ENCODE results near the gene DPH5.

DNA sequence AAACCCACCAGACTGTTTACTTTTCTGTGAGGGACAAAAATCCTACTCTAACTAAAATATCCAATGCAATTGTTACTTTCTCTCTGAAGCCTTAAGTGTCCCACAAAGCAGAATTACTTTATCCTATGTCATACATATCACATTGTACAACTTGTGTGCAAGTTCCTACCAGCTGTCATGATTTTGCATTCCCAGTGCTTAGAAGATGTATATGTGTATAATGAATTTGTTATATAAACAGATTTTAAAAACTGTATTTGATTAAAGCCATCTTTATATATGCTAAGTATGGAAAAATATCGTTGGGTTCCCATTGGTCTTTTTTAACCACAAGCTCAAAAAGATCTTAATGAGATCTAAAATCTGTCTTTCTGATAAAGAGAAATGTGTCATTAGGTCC, 57.0 kb downstream of the DPH5 start:
- no peak for TF ChIP-seq POLR2AphosphoS5 (IDR thresholded peaks at IDR 0.05; ENCODE audit: insufficient read depth, low read depth, low read length)
- TF ChIP-seq CTCF (IDR thresholded peaks at IDR 0.05; ENCODE audit: extremely low read depth in 1 of 2, insufficient read depth in 1 of 2, low read depth in 1 of 2, low read length in 2 of 2): no peak
- TF ChIP-seq POLR2A (IDR thresholded peaks at IDR 0.05; ENCODE audit: low read depth, low read length): no peak
- TF ChIP-seq FOS (IDR thresholded peaks at IDR 0.05; ENCODE audit: borderline replicate concordance, insufficient read depth, low read length): no peak
- TF ChIP-seq, protein P1, sequence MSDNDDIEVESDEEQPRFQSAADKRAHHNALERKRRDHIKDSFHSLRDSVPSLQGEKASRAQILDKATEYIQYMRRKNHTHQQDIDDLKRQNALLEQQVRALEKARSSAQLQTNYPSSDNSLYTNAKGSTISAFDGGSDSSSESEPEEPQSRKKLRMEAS (IDR thresholded peaks at IDR 0.05; ENCODE audit: insufficient read depth, insufficient read length): no peak

Data from endothelial cell of umbilical vein (primary cell).